Spinal cord (tissue), 10 donors: Measurements from ENCODE around the gene CD28. TPM values are rescaled to one million over a fixed set of nuclear protein-coding genes. Genes with fewer than 3 reads are reported as not detected.

Experiments used
- DNase-seq, 6 donors: peaks; one replicate each; pipeline versions ENCODE4 v3.0.0 to v3.0.0-alpha.2; 2013 to 2015; ENCODE audit warnings: low spot score in 6 of 6, low read depth in 4 of 6
- H3K27ac ChIP-seq: one replicate; pipeline ENCODE4 v1.5.1; 2013; ENCODE audit warnings: low read depth, low read length, control low read depth
- H3K27me3 ChIP-seq: one replicate; pipeline ENCODE4 v1.6.1; 2013; ENCODE audit warnings: low read length; ENCODE audit not compliant: control insufficient read depth, insufficient read depth
- H3K36me3 ChIP-seq: one replicate; pipeline ENCODE4 v1.6.1; 2013; ENCODE audit warnings: low read length; ENCODE audit not compliant: control insufficient read depth, insufficient read depth
- H3K4me1 ChIP-seq: one replicate; pipeline ENCODE4 v1.6.1; 2013; ENCODE audit warnings: low read length; ENCODE audit not compliant: control insufficient read depth, insufficient read depth
- H3K4me3 ChIP-seq: one replicate; pipeline ENCODE4 v1.5.1; 2013; ENCODE audit warnings: low read depth, low read length, control low read depth
- H3K9me3 ChIP-seq: one replicate; pipeline ENCODE4 v1.6.1; 2013; ENCODE audit warnings: low read length; ENCODE audit not compliant: control insufficient read depth, insufficient read depth
- WGBS: methylation state at CpG from one replicate; pipeline ENCODE4 v1.1.5; 2013; ENCODE audit warnings: missing lambda C conversion rate; ENCODE audit not compliant: insufficient coverage; 5-methylcytosine and 5-hydroxymethylcytosine counted together
- polyA plus RNA-seq, 2 donors: library from polyadenylated mRNA; unstranded; fragments of 120-200 nt; gene quantifications; one replicate each; pipeline ENCODE4 v1.2.1, GENCODE V29; 2013; ENCODE audit not compliant: insufficient read length in 2 of 2
- total RNA-seq, 2 donors: library from RNA; depleted of rRNA in 1 of 2; stranded (reverse); fragments of 120-200 nt in 1 of 2; fragments of >200 nt in 1 of 2; gene quantifications; one replicate each; pipeline versions ENCODE4 v1.2.3 to v1.2.4, GENCODE V29; 2013 to 2014
- donor health status: healthy.

CD28 gene
- total and polyA plus RNA-seq, 4 donors: 0.78 to 4.7 (median 2.4) TPM

- H3K4me3 ChIP-seq: no peak overlapping the region
- no CpG with 5 or more reads among the region's 1 CpG for WGBS
- H3K36me3 ChIP-seq: no peaks in the 10 kb centered on the region
- no peak for DNase-seq
- H3K4me1 ChIP-seq: no peaks in the 10 kb centered on the region
- H3K27ac ChIP-seq: peak overlapping the region; percentile 78
- H3K9me3 ChIP-seq: no peaks in the 10 kb centered on the region
- H3K27me3 ChIP-seq: no peaks in the 10 kb centered on the region
Measured at GRCh38 chr2:203683932-203684556, 22.4 kb upstream of the CD28 start.

GRCh38 chr2:203685081-203685621 is 21.3 kb upstream of the CD28 start:
- Histone ChIP-seq H3K27ac (peak overlapping the region; percentile 78), H3K4me3 (no peak overlapping the region), H3K4me1 (no peaks in the 10 kb centered on the region), H3K27me3 (no peaks in the 10 kb centered on the region), H3K36me3 (no peaks in the 10 kb centered on the region), H3K9me3 (no peaks in the 10 kb centered on the region)
- no CpG with 5 or more reads among the region's 5 CpGs for WGBS
- peak in 1 of 6 donors; percentile 61 for DNase-seq

GRCh38 chr2:203685789-203686420 is 20.5 kb upstream of the CD28 start:
- Histone ChIP-seq H3K9me3 (no peaks in the 10 kb centered on the region), H3K27me3 (no peaks in the 10 kb centered on the region), H3K36me3 (no peaks in the 10 kb centered on the region), H3K27ac (peak overlapping the region; percentile 3), H3K4me3 (no peak overlapping the region), H3K4me1 (no peaks in the 10 kb centered on the region)
- WGBS: no CpG with 5 or more reads among the region's 4 CpGs
- DNase-seq: no peak

- no peaks in the 10 kb centered on the region for H3K27me3 ChIP-seq
- H3K4me1 ChIP-seq: no peaks in the 10 kb centered on the region
- no peaks in the 10 kb centered on the region for H3K9me3 ChIP-seq
- WGBS: 100% methylated on average over 1 of the region's 2 CpGs
- no peak overlapping the region for H3K27ac ChIP-seq
- H3K36me3 ChIP-seq: no peaks in the 10 kb centered on the region
- DNase-seq: no peak
- no peak overlapping the region for H3K4me3 ChIP-seq
Measured at GRCh38 chr2:203687165-203687564, 19.3 kb upstream of the CD28 start.

GRCh38 chr2:203688798-203689197 is 17.6 kb upstream of the CD28 start:
- WGBS: 25% methylated on average over 3 of the region's 4 CpGs
- Histone ChIP-seq H3K4me1 (no peaks in the 10 kb centered on the region), H3K27me3 (no peaks in the 10 kb centered on the region), H3K9me3 (no peaks in the 10 kb centered on the region), H3K36me3 (no peaks in the 10 kb centered on the region), H3K4me3 (no peak overlapping the region), H3K27ac (no peak overlapping the region)
- DNase-seq: peak in 2 of 6 donors; percentile 20 to 34

GRCh38 chr2:203689426-203690116 is 16.9 kb upstream of the CD28 start:
- Histone ChIP-seq H3K9me3 (no peaks in the 10 kb centered on the region), H3K4me3 (no peak overlapping the region), H3K27ac (no peak overlapping the region), H3K27me3 (no peaks in the 10 kb centered on the region), H3K4me1 (no peaks in the 10 kb centered on the region), H3K36me3 (no peaks in the 10 kb centered on the region)
- WGBS: 50% methylated on average over 2 of the region's 8 CpGs
- peak in 1 of 6 donors; percentile 29 for DNase-seq

- Histone ChIP-seq H3K36me3 (no peaks in the 10 kb centered on the region), H3K27ac (no peak overlapping the region), H3K9me3 (no peaks in the 10 kb centered on the region)
Measured at GRCh38 chr2:203690117-203690431, 16.4 kb upstream of the CD28 start.

GRCh38 chr2:203690441-203691047 is 15.9 kb upstream of the CD28 start:
- no peaks in the 10 kb centered on the region for H3K4me1 ChIP-seq
- H3K27me3 ChIP-seq: no peaks in the 10 kb centered on the region
- H3K4me3 ChIP-seq: no peak overlapping the region
- H3K27ac ChIP-seq: no peak overlapping the region
- DNase-seq: no peak
- H3K36me3 ChIP-seq: no peaks in the 10 kb centered on the region
- 64% methylated on average over 3 of the region's 5 CpGs for WGBS
- no peaks in the 10 kb centered on the region for H3K9me3 ChIP-seq

More at GRCh38 chr2:203690117-203690431, 16.4 kb upstream of the CD28 start:
- no peaks in the 10 kb centered on the region for H3K4me1 ChIP-seq
- no peak overlapping the region for H3K4me3 ChIP-seq
- no peaks in the 10 kb centered on the region for H3K27me3 ChIP-seq
- no peak for DNase-seq
- WGBS: no CpG with 5 or more reads among the region's 4 CpGs

- Histone ChIP-seq H3K36me3 (no peaks in the 10 kb centered on the region), H3K4me1 (no peaks in the 10 kb centered on the region), H3K9me3 (no peaks in the 10 kb centered on the region), H3K27me3 (no peaks in the 10 kb centered on the region), H3K4me3 (no peak overlapping the region), H3K27ac (no peak overlapping the region)
- DNase-seq: no peak
Measured at GRCh38 chr2:203691149-203691548, 15.3 kb upstream of the CD28 start.
